Fibroblast of mammary gland (primary cell): ENCODE data around the gene URB1.
A peak's percentile ranks its signal among the peaks of the same experiment; 100 is the strongest.

Experiments
- DNase-seq: peaks from one replicate; pipeline ENCODE4 v3.0.0-alpha.2; 2010; ENCODE audit warnings: low read depth
- H3K4me3 ChIP-seq: 2 replicates; pipeline ENCODE4 v1.5.1; 2011; ENCODE audit warnings: low read depth, mild to moderate bottlenecking, low read length, moderate library complexity; ENCODE audit not compliant: control insufficient read depth
- TF ChIP-seq, protein P1 (sequence below): conservative IDR thresholded peaks from 2 replicates; pipeline ENCODE4 v1.5.1; 2011; ENCODE audit warnings: low read depth, low read length, inconsistent platforms; ENCODE audit not compliant: control insufficient read depth, insufficient read depth

Gene URB1

DNA sequence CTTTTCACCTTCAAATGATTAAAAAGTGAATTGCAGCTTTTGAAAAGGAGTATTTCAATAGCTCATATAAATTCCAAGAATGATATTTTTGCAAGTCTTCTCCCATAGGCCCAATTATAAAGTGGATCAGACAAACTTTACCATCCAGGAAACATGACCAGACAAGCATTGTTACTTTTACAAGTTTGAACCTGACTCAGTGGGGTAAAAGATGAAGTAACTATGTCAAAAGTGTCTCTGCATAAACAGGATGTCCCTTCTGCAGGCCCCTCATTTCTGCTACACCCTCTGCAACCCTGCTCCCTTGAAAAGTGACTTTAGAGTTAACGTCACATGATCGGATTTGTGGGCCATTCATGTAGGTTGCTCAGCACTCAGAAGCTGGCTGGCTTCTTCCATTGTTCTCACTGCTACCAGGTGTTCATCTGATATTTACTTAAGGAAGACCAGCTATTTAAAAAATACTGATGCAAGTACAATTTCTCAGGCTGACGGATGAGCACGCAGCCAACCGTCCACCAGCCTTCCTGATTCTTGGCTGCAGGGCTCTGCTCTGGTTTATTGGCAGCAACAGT is 32.3 kb downstream of the URB1 start:
- no peak overlapping the region for H3K4me3 ChIP-seq
- no peak for DNase-seq
- TF ChIP-seq, protein P1, sequence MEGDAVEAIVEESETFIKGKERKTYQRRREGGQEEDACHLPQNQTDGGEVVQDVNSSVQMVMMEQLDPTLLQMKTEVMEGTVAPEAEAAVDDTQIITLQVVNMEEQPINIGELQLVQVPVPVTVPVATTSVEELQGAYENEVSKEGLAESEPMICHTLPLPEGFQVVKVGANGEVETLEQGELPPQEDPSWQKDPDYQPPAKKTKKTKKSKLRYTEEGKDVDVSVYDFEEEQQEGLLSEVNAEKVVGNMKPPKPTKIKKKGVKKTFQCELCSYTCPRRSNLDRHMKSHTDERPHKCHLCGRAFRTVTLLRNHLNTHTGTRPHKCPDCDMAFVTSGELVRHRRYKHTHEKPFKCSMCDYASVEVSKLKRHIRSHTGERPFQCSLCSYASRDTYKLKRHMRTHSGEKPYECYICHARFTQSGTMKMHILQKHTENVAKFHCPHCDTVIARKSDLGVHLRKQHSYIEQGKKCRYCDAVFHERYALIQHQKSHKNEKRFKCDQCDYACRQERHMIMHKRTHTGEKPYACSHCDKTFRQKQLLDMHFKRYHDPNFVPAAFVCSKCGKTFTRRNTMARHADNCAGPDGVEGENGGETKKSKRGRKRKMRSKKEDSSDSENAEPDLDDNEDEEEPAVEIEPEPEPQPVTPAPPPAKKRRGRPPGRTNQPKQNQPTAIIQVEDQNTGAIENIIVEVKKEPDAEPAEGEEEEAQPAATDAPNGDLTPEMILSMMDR = no peak

DNA sequence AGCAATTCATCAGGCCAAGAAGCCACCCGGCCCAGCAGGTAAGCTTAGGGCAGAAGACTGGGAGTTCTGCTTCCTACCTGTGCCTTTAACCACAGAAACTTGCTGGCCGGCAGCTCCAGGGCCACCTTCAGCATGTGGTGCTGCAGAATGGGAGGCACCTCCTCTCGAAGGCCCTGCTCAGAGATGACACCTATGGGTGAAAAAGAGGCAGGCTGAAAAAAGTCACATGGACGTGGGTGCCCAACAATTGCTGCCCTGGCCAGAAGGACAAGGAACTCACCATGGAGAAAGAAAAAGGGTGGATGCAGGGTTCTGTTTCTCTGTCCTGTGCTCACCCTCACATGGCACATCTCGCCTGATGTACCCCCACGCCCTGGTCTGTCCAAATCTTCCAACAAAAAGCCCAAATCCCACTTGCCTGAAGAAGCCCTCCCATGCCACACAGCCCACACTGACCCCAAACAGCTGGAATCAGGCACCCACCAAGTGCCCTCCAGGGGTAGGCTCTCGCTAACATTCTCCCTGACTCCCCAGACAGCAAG is 33.0 kb downstream of the URB1 start:
- TF ChIP-seq, protein P1 = peak; percentile 22
- no peak overlapping the region for H3K4me3 ChIP-seq
- peak; percentile 7 for DNase-seq

DNA sequence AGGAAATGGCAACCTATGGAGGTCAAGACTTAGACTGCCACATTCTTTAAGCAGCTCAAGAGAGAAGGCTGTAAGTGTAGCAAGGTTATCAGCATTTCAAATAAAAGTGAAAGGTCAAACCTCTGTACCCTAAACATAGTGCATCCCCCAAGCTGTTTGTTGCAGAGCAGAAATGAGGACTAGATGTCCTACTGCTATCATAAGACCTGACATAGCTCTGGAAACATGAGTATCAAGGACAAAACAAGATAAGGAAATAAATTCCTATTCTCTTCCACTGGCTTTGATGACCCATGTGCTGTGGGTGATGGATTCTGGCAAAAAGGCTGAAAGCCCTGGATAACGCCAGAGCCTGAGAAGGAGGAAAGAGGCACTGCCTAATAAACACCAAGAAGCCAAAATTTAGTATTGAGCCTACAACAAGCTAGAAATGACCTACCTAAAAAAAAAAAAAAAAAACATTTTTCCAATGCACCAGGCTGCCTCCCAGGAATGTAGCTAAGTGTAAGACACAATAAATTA is 35.9 kb downstream of the URB1 start:
- TF ChIP-seq, protein P1 = no peak
- DNase-seq = no peak
- no peak overlapping the region for H3K4me3 ChIP-seq

DNA sequence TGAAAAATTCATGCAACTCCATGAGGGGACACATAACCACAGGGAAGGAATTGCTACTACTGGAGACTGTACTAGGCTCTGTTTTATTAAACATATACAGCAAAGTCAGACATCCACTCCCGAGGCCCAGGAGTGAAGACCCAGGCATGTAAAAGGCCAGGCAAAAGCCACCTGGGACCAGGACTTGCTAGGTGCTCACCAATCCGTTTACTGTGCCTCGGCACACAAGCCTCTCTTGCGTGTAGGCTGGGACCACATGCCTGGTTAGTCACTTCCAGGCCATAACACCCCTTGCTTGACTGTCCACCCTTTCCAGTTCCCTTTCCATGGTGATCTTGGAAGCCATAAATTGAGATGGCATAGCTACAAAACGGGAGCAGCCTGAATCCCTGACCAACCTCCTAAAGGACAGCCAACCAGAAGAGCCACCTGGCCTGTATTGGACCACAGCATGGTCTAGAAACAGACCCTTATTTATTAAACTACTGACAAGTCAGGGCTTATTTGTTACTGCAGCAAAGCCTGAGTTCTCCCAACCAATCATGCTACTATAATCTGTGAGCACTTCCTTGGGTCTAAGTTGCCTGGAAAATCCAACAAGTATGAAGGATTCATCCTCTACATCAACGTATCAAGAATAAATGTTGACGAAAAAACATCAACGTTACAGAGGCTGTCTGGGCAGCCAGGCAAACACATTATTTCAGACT is 39.7 kb downstream of the URB1 start:
- no peak overlapping the region for H3K4me3 ChIP-seq
- TF ChIP-seq, protein P1 = no peak
- no peak for DNase-seq

DNA sequence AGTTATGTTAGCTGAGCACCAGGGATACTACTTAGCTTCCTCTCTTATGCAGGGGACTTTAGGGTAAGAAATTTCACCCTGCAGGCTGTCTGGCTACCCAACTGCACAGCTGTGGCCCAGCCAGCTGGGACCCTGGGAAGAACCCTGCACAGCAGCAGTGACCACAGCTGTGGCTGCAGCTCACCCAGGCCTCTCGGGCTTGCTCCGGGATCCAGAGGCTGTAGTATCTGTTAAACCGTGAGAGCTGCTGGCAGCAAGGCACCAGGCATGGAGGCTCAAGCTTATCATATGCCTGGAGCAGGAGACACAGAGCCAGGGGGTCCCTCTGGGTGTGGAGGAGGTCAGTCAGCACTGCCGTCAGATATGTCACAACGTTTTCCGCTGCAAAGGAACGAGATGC is 40.3 kb downstream of the URB1 start:
- DNase-seq = no peak

DNA sequence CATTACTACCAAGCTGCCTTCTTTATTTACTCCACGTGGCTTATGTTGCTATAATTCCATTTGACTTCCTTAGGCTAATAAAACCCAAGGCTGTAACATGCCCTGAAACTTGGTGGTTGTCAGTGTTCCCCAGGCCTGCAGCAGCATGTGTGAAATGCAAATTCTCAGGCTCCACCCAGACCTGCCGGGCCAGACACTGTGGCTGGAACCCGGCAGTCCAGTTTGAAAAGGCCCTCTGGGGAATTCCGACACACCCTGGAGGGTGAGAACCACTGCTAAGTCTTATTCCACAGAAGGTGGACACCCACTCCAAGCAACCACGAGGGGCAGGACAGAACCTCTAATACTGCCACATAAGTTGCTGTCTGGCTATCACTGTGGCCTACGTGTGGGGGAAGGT is 41.4 kb downstream of the URB1 start:
- H3K4me3 ChIP-seq = no peak overlapping the region
- TF ChIP-seq, protein P1 = no peak

More for the DNA sequence above, 40.3 kb downstream of the URB1 start:
- no peak overlapping the region for H3K4me3 ChIP-seq
- TF ChIP-seq, protein P1 = no peak

DNA sequence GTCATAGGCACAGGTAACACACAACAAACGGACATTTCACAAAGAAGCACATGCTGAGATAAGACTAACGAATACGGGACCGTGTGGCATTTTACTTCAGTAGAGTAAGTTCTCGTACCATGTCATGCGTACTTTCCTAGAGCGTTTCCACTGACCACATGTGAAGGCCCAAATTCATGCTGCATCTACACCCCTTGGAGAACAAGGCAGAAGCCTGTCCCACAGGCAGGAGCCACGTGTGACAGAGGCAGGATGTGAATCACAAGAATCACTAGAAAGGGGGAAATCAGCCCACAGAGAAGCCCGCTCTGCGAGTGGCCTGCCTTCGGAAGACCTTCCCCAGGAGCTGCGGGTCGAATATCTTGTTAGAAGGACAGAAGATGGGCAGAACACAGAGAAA is 41.8 kb downstream of the URB1 start:
- DNase-seq = no peak
- TF ChIP-seq, protein P1 = no peak
- no peak overlapping the region for H3K4me3 ChIP-seq

More for the DNA sequence above, 41.4 kb downstream of the URB1 start:
- no peak for DNase-seq
